K562 (cell line): Measurements from ENCODE around the gene KCNAB1. TPM values are rescaled to one million over a fixed set of nuclear protein-coding genes. Genes with fewer than 3 reads are reported as not detected.
A peak's percentile ranks its signal among the peaks of the same experiment; 100 is the strongest.

ENCODE experiments used
- ATAC-seq: fragments of 200-7000 bp; cut with Tn5 transposase; 3 replicates; pipeline ENCODE4 v1.9.1; 2020; ENCODE audit warnings: moderate library complexity
- BruUV-seq: library from RNA; stranded (reverse); fragments of 400-500 nt; replicated peaks from 2 replicates; lab custom pipeline; 2021; lab: Mats Ljungman, UMichigan
- CTCF ChIA-PET: fragments of 300-600 bp; formaldehyde crosslinking; extraction: SDS; loops from one replicate; lab custom pipeline; 2021; ENCODE audit warnings: low intra/inter-chr PET ratio; lab: Yijun Ruan, JAX
- POLR2A ChIA-PET: fragments of 300-600, 350-650 bp; sonication (Branson Sonifier 250); formaldehyde crosslinking; extraction: SDS; loops from one replicate; lab custom pipeline; 2021; ENCODE audit warnings: antibody characterized with exemption, inconsistent platforms; lab: Yijun Ruan, JAX
- DNase-seq, 4 experiments: peaks; one replicate each; pipeline versions ENCODE4 v3.0.0 to v3.0.0-alpha.2; 2011 to 2018; ENCODE audit warnings: low spot score in 3 of 4, mixed read lengths in 3 of 4; ENCODE audit errors: extremely low read depth in 1 of 4
- FAIRE-seq: peaks from 2 replicates; lab custom pipeline; 2011; peaks lifted over from hg19 to GRCh38; lab: Jason Lieb, UNC
- H2AFZ ChIP-seq: 2 replicates; pipeline ENCODE4 v1.6.0; 2011; ENCODE audit warnings: low read depth, low read length, control low read depth, inconsistent platforms
- H3K27ac ChIP-seq: fragments of 200-600 bp; 3 replicates; pipeline ENCODE4 v1.8.0; 2011; ENCODE audit warnings: low read depth, mild to moderate bottlenecking, control low read depth, inconsistent platforms, low read length, moderate library complexity, mixed read lengths; ENCODE audit errors: extremely low read depth
- H3K27me3 ChIP-seq, 2 experiments: fragments of 300-600 bp in 1 of 2; 2 replicates in 1 of 2; 3 replicates in 1 of 2; pipeline versions ENCODE4 v1.6.0 to v1.8.0; 2011; ENCODE audit warnings: inconsistent platforms in 2 of 2, low read length in 2 of 2, mild to moderate bottlenecking in 1 of 2, mixed read lengths in 1 of 2, moderate library complexity in 1 of 2; ENCODE audit not compliant: control insufficient read depth in 2 of 2, insufficient read depth in 2 of 2
- H3K36me3 ChIP-seq: fragments of 300-600 bp; 3 replicates; pipeline ENCODE4 v1.8.0; 2011; ENCODE audit warnings: mild to moderate bottlenecking, low read length, inconsistent platforms; ENCODE audit not compliant: control insufficient read depth, insufficient read depth
- H3K4me1 ChIP-seq, 2 experiments: fragments of 200-600 bp in 1 of 2; replicated peaks in 1 of 2; 2 replicates in 1 of 2; 3 replicates in 1 of 2; pipeline versions ENCODE4 v1.5.1 to v1.8.0; 2011; ENCODE audit warnings: inconsistent platforms in 2 of 2, low read length in 2 of 2, mild to moderate bottlenecking in 1 of 2, mixed read lengths in 1 of 2, moderate library complexity in 1 of 2; ENCODE audit not compliant: control insufficient read depth in 2 of 2, insufficient read depth in 2 of 2
- H3K4me2 ChIP-seq: 2 replicates; pipeline ENCODE4 v1.6.1; 2011; ENCODE audit warnings: low read length, control low read depth, inconsistent platforms, mixed read lengths; ENCODE audit not compliant: insufficient read depth
- H3K4me3 ChIP-seq: fragments of 200-600 bp; sonication (generic), shearing (Covaris generic); 2 replicates; pipeline ENCODE4 v1.5.1; 2016; ENCODE audit warnings: control low read depth, inconsistent platforms
- H3K79me2 ChIP-seq: fragments of 200-600 bp; 3 replicates; pipeline ENCODE4 v1.8.0; 2011; ENCODE audit warnings: low read length, inconsistent platforms; ENCODE audit not compliant: control insufficient read depth, insufficient read depth
- H3K9ac ChIP-seq, 2 experiments: 2 replicates each; pipeline versions ENCODE4 v1.6.0 to v1.6.1; 2011; ENCODE audit warnings: low read depth in 2 of 2, low read length in 2 of 2, control low read depth in 1 of 2, inconsistent platforms in 1 of 2, mild to moderate bottlenecking in 1 of 2, mixed read lengths in 1 of 2; ENCODE audit not compliant: insufficient read depth in 1 of 2
- H3K9me1 ChIP-seq: one replicate; pipeline ENCODE4 v1.6.0; 2011; ENCODE audit warnings: inconsistent platforms, mild to moderate bottlenecking, low read length, moderate library complexity; ENCODE audit not compliant: control insufficient read depth, insufficient read depth
- H3K9me3 ChIP-seq: replicated peaks from 2 replicates; pipeline ENCODE4 v1.5.1; 2011; ENCODE audit warnings: low read depth, low read length, inconsistent platforms; ENCODE audit not compliant: control insufficient read depth, insufficient read depth
- H4K20me1 ChIP-seq: replicated peaks from 2 replicates; pipeline ENCODE4 v1.6.1; 2011; ENCODE audit warnings: low read length, inconsistent platforms, mixed read lengths; ENCODE audit not compliant: control insufficient read depth, insufficient read depth
- DDX20 ChIP-seq: fragments of 450-650 bp; IDR thresholded peaks from 2 replicates; pipeline ENCODE4 v1.6.1; 2016; ENCODE audit warnings: missing genetic modification characterization, low read depth, mild to moderate bottlenecking, missing compliant biosample characterization, moderate library complexity
- KAT7 ChIP-seq: sonication (generic); formaldehyde crosslinking; IDR thresholded peaks from 2 replicates; pipeline ENCODE4 v1.8.0; 2022; ENCODE audit warnings: missing genetic modification reagents, mild to moderate bottlenecking, borderline replicate concordance
- PHTF2 ChIP-seq: fragments of 250-450 bp; sonication (Bioruptor Pico); IDR thresholded peaks from 2 replicates; pipeline ENCODE4 v1.5.0; 2021; ENCODE audit warnings: mild to moderate bottlenecking
- SP2 ChIP-seq: IDR thresholded peaks from 2 replicates; pipeline ENCODE4 v1.6.1; 2011; ENCODE audit warnings: mild to moderate bottlenecking, low read depth, low read length, moderate library complexity; ENCODE audit not compliant: poor library complexity, severe bottlenecking; ENCODE audit errors: extremely low read depth
- TBP ChIP-seq: optimal IDR thresholded peaks from 2 replicates; pipeline ENCODE3; 2011; ENCODE audit warnings: low read depth, low read length, improper control_type of control experiment
- ZNF174 ChIP-seq: fragments of 250-450 bp; sonication (Bioruptor Pico); IDR thresholded peaks from 2 replicates; pipeline ENCODE4 v1.4.0; 2020; ENCODE audit warnings: mild to moderate bottlenecking
- ZNF263 ChIP-seq: sonication (generic); formaldehyde crosslinking; IDR thresholded peaks from 2 replicates; pipeline ENCODE4 v1.8.0; 2022; ENCODE audit warnings: mild to moderate bottlenecking, missing genetic modification reagents, borderline replicate concordance
- WGBS: fragments of 100-300 bp; shearing (Covaris generic); methylation state at CpG from one replicate; pipeline ENCODE4 v1.1.6; 2016; ENCODE audit warnings: low coverage, mixed read lengths; ENCODE audit not compliant: insufficient coverage; ENCODE audit errors: missing lambda C conversion rate; 5-methylcytosine and 5-hydroxymethylcytosine counted together
- in situ Hi-C: fragments of 300-500 bp; cut with MboI; formaldehyde crosslinking; loops from 4 replicates; pipeline ENCODE4 v1.15.0; 2018; ENCODE audit warnings: inconsistent platforms, mixed read lengths
- intact Hi-C: fragments of 100-400 bp; cut with micrococcal nuclease; formaldehyde crosslinking; loops from 2 replicates; pipeline ENCODE4 v1.14.2; 2022
- polyA plus RNA-seq, 8 experiments: library from polyadenylated mRNA; depleted of rRNA in 4 of 8; stranded (reverse) in 5 of 8; unstranded in 3 of 8; fragments of >200 nt; fragmentation: Nextera tagmentation in 2 of 8; fragmentation: Illumina TruSeq in 1 of 8; extraction: Ambion mirVana in 2 of 8; extraction: Trizol in 1 of 8; gene quantifications; 2 replicates each; pipeline versions ENCODE4 v1.2.1 to v1.2.3, GENCODE V29; 2011 to 2014; ENCODE audit warnings: inconsistent platforms in 1 of 8, missing spikeins in 1 of 8
- total RNA-seq, 7 experiments: library from RNA; depleted of rRNA in 6 of 7; stranded (reverse); fragments of >200 nt in 6 of 7; fragmentation: Illumina TruSeq in 2 of 7; extraction: Trizol in 2 of 7; gene quantifications; 2 replicates each; pipeline versions ENCODE4 v1.2.1 to v1.2.3, GENCODE V29; 2011 to 2021; ENCODE audit warnings: low replicate concordance in 1 of 7
- TF ChIP-seq, protein P1 (sequence below): fragments of 450-650 bp; IDR thresholded peaks from 2 replicates; pipeline ENCODE4 v1.6.1; 2017; ENCODE audit warnings: antibody characterized with exemption, mild to moderate bottlenecking
- TF ChIP-seq, protein P2 (sequence below): fragments of 250-450 bp; sonication (Bioruptor Pico); IDR thresholded peaks from 2 replicates; pipeline ENCODE4 v1.5.1; 2021; ENCODE audit warnings: mild to moderate bottlenecking
- TF ChIP-seq, protein P3 (sequence below), 2 experiments: fragments of 450-650 bp in 1 of 2; IDR thresholded peaks; 2 replicates each; pipeline ENCODE4 v1.6.1; 2011 to 2017; ENCODE audit warnings: low read depth in 2 of 2, antibody characterized with exemption in 1 of 2, borderline replicate concordance in 1 of 2, low read length in 1 of 2, mild to moderate bottlenecking in 1 of 2, mixed read lengths in 1 of 2; ENCODE audit not compliant: control insufficient read depth in 1 of 2

Gene KCNAB1
- total and polyA plus RNA-seq, 9 of the 15 experiments (the other 6 are each of a cell fraction or from before 2014, with no cell fraction given) = 0.14 to 1.2 (median 0.51) TPM

DNA sequence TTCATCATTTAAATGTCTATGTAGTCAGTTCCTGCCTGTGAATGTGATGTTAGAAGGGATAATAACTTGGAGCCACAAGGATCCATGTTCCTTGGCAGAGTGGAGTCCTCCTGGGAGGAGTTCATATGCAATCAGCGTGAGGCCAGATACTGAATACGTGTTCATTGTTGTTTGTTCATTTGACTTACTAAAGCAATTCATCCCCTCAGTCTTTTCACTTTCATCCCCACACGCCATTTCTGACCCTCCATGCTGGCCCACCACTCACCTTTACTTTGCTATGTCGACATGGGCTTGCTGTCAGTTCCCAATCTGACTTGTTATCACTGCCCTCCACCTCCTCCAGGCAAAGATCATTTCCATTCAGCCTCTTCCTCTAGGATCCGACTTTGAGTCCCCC, 342.7 kb downstream of the KCNAB1 start:
- WGBS = 7% methylated on average over 5 of the region's 5 CpGs
- H4K20me1 ChIP-seq = no peaks in the 10 kb centered on the region
- ChIA-PET POLR2A (no interaction called here), CTCF (no interaction called here)
- H3K9ac ChIP-seq = peak overlapping the region in 1 of 2 experiments; percentile 17; a peak in 1 of 4 replicates
- intact Hi-C loops = loop anchor here (10.0 kb wide), 1 partner anchor 212 kb away; the partner anchor contains the start of gene TIPARP
- no peaks in the 10 kb centered on the region for H3K9me1 ChIP-seq
- no peaks in the 10 kb centered on the region for H3K9me3 ChIP-seq
- H3K27ac ChIP-seq = peak overlapping the region; percentile 30; the same call in 2 of the 3 replicates
- H3K36me3 ChIP-seq = no peaks in the 10 kb centered on the region
- DNase-seq (no peak), ATAC-seq (0 out of 3 replicates have a peak, but pooled peaks have one; percentile 8), FAIRE-seq (no peak)
- H3K4me1 ChIP-seq = peaks cover 9 to 61% of the 10 kb centered on the region in 2 experiments; a peak in 4 of 5 replicates
- no TSS peak for BruUV-seq
- in situ Hi-C loops = no loop called here
- no peak overlapping the region for H3K4me3 ChIP-seq
- peak overlapping the region; percentile 50; the same call in 1 of the 2 replicates for H3K4me2 ChIP-seq
- no peaks in the 10 kb centered on the region for H3K27me3 ChIP-seq
- H3K79me2 ChIP-seq = no peaks in the 10 kb centered on the region
- peak overlapping the region; percentile 60 for H2AFZ ChIP-seq
- no peak for TF ChIP-seq KAT7 (CRISPR knock-in tag)
- TF ChIP-seq, protein P1, sequence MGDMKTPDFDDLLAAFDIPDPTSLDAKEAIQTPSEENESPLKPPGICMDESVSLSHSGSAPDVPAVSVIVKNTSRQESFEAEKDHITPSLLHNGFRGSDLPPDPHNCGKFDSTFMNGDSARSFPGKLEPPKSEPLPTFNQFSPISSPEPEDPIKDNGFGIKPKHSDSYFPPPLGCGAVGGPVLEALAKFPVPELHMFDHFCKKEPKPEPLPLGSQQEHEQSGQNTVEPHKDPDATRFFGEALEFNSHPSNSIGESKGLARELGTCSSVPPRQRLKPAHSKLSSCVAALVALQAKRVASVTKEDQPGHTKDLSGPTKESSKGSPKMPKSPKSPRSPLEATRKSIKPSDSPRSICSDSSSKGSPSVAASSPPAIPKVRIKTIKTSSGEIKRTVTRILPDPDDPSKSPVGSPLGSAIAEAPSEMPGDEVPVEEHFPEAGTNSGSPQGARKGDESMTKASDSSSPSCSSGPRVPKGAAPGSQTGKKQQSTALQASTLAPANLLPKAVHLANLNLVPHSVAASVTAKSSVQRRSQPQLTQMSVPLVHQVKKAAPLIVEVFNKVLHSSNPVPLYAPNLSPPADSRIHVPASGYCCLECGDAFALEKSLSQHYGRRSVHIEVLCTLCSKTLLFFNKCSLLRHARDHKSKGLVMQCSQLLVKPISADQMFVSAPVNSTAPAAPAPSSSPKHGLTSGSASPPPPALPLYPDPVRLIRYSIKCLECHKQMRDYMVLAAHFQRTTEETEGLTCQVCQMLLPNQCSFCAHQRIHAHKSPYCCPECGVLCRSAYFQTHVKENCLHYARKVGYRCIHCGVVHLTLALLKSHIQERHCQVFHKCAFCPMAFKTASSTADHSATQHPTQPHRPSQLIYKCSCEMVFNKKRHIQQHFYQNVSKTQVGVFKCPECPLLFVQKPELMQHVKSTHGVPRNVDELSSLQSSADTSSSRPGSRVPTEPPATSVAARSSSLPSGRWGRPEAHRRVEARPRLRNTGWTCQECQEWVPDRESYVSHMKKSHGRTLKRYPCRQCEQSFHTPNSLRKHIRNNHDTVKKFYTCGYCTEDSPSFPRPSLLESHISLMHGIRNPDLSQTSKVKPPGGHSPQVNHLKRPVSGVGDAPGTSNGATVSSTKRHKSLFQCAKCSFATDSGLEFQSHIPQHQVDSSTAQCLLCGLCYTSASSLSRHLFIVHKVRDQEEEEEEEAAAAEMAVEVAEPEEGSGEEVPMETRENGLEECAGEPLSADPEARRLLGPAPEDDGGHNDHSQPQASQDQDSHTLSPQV = peak; percentile 47; the same call in 1 of the 2 replicates
- no peak for TF ChIP-seq ZNF174 (CRISPR knock-in tag)
- no peak for TF ChIP-seq TBP
- no peak for TF ChIP-seq DDX20 (tag)
- no peak for TF ChIP-seq SP2
- TF ChIP-seq, protein P2, sequence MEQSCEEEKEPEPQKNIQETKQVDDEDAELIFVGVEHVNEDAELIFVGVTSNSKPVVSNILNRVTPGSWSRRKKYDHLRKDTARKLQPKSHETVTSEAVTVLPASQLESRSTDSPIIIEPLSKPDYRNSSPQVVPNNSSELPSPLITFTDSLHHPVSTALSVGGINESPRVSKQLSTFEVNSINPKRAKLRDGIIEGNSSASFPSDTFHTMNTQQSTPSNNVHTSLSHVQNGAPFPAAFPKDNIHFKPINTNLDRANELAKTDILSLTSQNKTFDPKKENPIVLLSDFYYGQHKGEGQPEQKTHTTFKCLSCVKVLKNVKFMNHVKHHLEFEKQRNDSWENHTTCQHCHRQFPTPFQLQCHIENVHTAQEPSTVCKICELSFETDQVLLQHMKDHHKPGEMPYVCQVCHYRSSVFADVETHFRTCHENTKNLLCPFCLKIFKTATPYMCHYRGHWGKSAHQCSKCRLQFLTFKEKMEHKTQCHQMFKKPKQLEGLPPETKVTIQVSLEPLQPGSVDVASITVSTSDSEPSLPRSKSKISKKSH (CRISPR knock-in tag) = no peak
- peak; percentile 70; the same call in 1 of the 2 replicates for TF ChIP-seq ZNF263 (CRISPR knock-in tag)
- TF ChIP-seq PHTF2 (CRISPR knock-in tag) = no peak
- TF ChIP-seq, protein P3, sequence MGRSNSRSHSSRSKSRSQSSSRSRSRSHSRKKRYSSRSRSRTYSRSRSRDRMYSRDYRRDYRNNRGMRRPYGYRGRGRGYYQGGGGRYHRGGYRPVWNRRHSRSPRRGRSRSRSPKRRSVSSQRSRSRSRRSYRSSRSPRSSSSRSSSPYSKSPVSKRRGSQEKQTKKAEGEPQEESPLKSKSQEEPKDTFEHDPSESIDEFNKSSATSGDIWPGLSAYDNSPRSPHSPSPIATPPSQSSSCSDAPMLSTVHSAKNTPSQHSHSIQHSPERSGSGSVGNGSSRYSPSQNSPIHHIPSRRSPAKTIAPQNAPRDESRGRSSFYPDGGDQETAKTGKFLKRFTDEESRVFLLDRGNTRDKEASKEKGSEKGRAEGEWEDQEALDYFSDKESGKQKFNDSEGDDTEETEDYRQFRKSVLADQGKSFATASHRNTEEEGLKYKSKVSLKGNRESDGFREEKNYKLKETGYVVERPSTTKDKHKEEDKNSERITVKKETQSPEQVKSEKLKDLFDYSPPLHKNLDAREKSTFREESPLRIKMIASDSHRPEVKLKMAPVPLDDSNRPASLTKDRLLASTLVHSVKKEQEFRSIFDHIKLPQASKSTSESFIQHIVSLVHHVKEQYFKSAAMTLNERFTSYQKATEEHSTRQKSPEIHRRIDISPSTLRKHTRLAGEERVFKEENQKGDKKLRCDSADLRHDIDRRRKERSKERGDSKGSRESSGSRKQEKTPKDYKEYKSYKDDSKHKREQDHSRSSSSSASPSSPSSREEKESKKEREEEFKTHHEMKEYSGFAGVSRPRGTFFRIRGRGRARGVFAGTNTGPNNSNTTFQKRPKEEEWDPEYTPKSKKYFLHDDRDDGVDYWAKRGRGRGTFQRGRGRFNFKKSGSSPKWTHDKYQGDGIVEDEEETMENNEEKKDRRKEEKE (IDR thresholded peaks at IDR 0.05; ENCODE audit: borderline replicate concordance in 1 of 2, control insufficient read depth in 1 of 2, low read depth in 2 of 2, low read length in 1 of 2) = no peak
